Measurements from ENCODE around the gene CADPS. TPM values are rescaled to one million over a fixed set of nuclear protein-coding genes. Genes with fewer than 3 reads are reported as not detected.

Gene CADPS
- polyA plus RNA-seq, 1 donor from 2014 or later: 118 TPM

DNA sequence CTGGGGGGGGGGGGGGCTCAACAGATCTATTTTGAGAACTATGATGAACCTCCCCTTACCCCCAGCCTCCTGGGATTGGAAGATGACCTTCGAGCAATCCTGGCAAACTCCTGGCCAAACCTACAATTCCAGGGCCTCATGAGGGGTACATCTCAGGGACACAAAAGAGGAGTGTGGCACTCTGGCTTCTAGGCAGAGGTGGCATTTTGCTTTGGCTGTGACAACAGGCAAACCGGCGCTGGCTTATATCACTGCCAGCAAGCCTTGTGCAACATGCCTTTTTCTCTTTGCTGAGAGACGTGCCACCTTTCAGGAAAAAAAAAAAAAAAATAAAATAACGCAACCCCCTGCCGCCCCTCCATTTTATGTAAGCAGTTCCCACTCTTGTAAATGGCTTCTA lies 470.1 kb downstream of the CADPS start:
- Histone ChIP-seq H3F3A (ENCODE audit: insufficient read depth, low read length, poor library complexity, severe bottlenecking) (no peaks in the 10 kb centered on the region), H4K20me1 (ENCODE audit: insufficient read depth) (no peaks in the 10 kb centered on the region), H3K27me3 (ENCODE audit: insufficient read depth, low read depth, low read length) (peaks cover 13% of the 10 kb centered on the region)

DNA sequence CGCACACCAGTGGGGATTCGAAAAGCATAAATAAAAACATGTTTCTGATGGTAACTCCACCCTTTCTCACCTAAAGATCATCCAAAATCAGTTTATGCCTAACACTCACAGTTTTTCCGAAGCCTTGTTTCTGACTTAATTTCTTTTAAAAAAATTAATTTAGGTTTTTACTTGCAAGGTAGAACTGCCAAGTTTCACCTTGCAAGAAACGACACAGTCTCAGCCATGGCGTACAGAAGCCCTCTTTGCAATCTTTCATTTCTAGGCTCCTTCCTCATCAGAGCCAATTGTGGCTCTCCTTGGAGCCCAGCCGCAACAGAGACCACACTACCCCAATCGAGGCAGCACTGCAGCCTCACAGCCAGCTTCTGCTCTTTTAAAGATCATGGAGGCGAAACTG lies 470.9 kb downstream of the CADPS start:
- no peaks in the 10 kb centered on the region for H3K36me3 ChIP-seq (ENCODE audit: insufficient read depth, low read length)
- peak overlapping the region; percentile 10 for H3K4me3 ChIP-seq (ENCODE audit: low read length)
- H2AFZ ChIP-seq (ENCODE audit: low read depth, low read length): no peak overlapping the region
- no peaks in the 10 kb centered on the region for H3K9me3 ChIP-seq (ENCODE audit: low read length)
- H3K4me2 ChIP-seq (ENCODE audit: low read length): no peak overlapping the region
- no peaks in the 10 kb centered on the region for H3K79me2 ChIP-seq (replicated peaks; ENCODE audit: insufficient read depth, low read length)
- H3K27me3 ChIP-seq (ENCODE audit: insufficient read depth, low read depth, low read length): peaks cover 13% of the 10 kb centered on the region
- H3K9ac ChIP-seq (ENCODE audit: low read length): no peak overlapping the region
- H3F3A ChIP-seq (ENCODE audit: insufficient read depth, low read length, poor library complexity, severe bottlenecking): no peaks in the 10 kb centered on the region
- no peaks in the 10 kb centered on the region for H4K20me1 ChIP-seq (ENCODE audit: insufficient read depth)
- H3K27ac ChIP-seq (ENCODE audit: low read length): peak overlapping the region; percentile 25
- TF ChIP-seq, protein P1, sequence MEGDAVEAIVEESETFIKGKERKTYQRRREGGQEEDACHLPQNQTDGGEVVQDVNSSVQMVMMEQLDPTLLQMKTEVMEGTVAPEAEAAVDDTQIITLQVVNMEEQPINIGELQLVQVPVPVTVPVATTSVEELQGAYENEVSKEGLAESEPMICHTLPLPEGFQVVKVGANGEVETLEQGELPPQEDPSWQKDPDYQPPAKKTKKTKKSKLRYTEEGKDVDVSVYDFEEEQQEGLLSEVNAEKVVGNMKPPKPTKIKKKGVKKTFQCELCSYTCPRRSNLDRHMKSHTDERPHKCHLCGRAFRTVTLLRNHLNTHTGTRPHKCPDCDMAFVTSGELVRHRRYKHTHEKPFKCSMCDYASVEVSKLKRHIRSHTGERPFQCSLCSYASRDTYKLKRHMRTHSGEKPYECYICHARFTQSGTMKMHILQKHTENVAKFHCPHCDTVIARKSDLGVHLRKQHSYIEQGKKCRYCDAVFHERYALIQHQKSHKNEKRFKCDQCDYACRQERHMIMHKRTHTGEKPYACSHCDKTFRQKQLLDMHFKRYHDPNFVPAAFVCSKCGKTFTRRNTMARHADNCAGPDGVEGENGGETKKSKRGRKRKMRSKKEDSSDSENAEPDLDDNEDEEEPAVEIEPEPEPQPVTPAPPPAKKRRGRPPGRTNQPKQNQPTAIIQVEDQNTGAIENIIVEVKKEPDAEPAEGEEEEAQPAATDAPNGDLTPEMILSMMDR (IDR thresholded peaks at IDR 0.05; ENCODE audit: poor library complexity, severe bottlenecking): no peak
- TF ChIP-seq EZH2 (IDR thresholded peaks at IDR 0.05; ENCODE audit: borderline replicate concordance, insufficient read depth, low read length, poor library complexity, severe bottlenecking) (no peak), RAD21 (conservative IDR thresholded peaks at IDR 0.05) (no peak), POLR2AphosphoS5 (IDR thresholded peaks at IDR 0.05) (no peak), SMC3 (conservative IDR thresholded peaks at IDR 0.05; ENCODE audit: poor library complexity) (no peak), MXI1 (conservative IDR thresholded peaks at IDR 0.05; ENCODE audit: poor library complexity, severe bottlenecking) (no peak), EP300 (conservative IDR thresholded peaks at IDR 0.05; ENCODE audit: poor library complexity, severe bottlenecking) (no peak), TAF1 (IDR thresholded peaks at IDR 0.05; ENCODE audit: low read depth) (no peak)
- TF ChIP-seq, protein P2, sequence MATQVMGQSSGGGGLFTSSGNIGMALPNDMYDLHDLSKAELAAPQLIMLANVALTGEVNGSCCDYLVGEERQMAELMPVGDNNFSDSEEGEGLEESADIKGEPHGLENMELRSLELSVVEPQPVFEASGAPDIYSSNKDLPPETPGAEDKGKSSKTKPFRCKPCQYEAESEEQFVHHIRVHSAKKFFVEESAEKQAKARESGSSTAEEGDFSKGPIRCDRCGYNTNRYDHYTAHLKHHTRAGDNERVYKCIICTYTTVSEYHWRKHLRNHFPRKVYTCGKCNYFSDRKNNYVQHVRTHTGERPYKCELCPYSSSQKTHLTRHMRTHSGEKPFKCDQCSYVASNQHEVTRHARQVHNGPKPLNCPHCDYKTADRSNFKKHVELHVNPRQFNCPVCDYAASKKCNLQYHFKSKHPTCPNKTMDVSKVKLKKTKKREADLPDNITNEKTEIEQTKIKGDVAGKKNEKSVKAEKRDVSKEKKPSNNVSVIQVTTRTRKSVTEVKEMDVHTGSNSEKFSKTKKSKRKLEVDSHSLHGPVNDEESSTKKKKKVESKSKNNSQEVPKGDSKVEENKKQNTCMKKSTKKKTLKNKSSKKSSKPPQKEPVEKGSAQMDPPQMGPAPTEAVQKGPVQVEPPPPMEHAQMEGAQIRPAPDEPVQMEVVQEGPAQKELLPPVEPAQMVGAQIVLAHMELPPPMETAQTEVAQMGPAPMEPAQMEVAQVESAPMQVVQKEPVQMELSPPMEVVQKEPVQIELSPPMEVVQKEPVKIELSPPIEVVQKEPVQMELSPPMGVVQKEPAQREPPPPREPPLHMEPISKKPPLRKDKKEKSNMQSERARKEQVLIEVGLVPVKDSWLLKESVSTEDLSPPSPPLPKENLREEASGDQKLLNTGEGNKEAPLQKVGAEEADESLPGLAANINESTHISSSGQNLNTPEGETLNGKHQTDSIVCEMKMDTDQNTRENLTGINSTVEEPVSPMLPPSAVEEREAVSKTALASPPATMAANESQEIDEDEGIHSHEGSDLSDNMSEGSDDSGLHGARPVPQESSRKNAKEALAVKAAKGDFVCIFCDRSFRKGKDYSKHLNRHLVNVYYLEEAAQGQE (IDR thresholded peaks at IDR 0.05; ENCODE audit: borderline replicate concordance): no peak
- no peaks in the 10 kb centered on the region for H3K9me2 ChIP-seq (ENCODE audit: insufficient read depth, low read length)

More for the DNA sequence above, 470.1 kb downstream of the CADPS start:
- no peak overlapping the region for H2AFZ ChIP-seq (ENCODE audit: low read depth, low read length)
- no peak overlapping the region for H3K4me3 ChIP-seq (ENCODE audit: low read length)
- H3K9me3 ChIP-seq (ENCODE audit: low read length): no peaks in the 10 kb centered on the region
- no peak overlapping the region for H3K27ac ChIP-seq (ENCODE audit: low read length)
- no peak overlapping the region for H3K4me2 ChIP-seq (ENCODE audit: low read length)
- no peaks in the 10 kb centered on the region for H3K36me3 ChIP-seq (ENCODE audit: insufficient read depth, low read length)
- no peak overlapping the region for H3K9ac ChIP-seq (ENCODE audit: low read length)
- H3K79me2 ChIP-seq (replicated peaks; ENCODE audit: insufficient read depth, low read length): no peaks in the 10 kb centered on the region
- TF ChIP-seq TAF1 (IDR thresholded peaks at IDR 0.05; ENCODE audit: low read depth) (no peak), SMC3 (conservative IDR thresholded peaks at IDR 0.05; ENCODE audit: poor library complexity) (no peak), RAD21 (conservative IDR thresholded peaks at IDR 0.05) (no peak), EP300 (conservative IDR thresholded peaks at IDR 0.05; ENCODE audit: poor library complexity, severe bottlenecking) (no peak)
- TF ChIP-seq, protein P2 (IDR thresholded peaks at IDR 0.05; ENCODE audit: borderline replicate concordance): no peak
- TF ChIP-seq, protein P1 (IDR thresholded peaks at IDR 0.05; ENCODE audit: poor library complexity, severe bottlenecking): no peak
- no peaks in the 10 kb centered on the region for H3K9me2 ChIP-seq (ENCODE audit: insufficient read depth, low read length)

Measured in neural cell (in vitro differentiated cells).